HepG2 (cell line): ENCODE results near the gene RSPH9. TPM values are rescaled to one million over a fixed set of nuclear protein-coding genes. Genes with fewer than 3 reads are reported as not detected.

ENCODE experiments used
- ADNP ChIP-seq: sonication (generic); formaldehyde crosslinking; IDR thresholded peaks from 2 replicates; pipeline ENCODE4 v1.4.0; 2020; ENCODE audit warnings: missing genetic modification reagents
- AHDC1 ChIP-seq: sonication (generic); formaldehyde crosslinking; IDR thresholded peaks from 2 replicates; pipeline ENCODE4 v1.5.1; 2020; ENCODE audit warnings: mild to moderate bottlenecking, missing genetic modification reagents, borderline replicate concordance
- ATF3 ChIP-seq: sonication (generic); formaldehyde crosslinking; IDR thresholded peaks from 2 replicates; pipeline ENCODE4 v1.4.0; 2020; ENCODE audit warnings: missing genetic modification reagents
- ELK4 ChIP-seq: sonication (generic); formaldehyde crosslinking; IDR thresholded peaks from 2 replicates; pipeline ENCODE4 v1.9.0; 2021; ENCODE audit warnings: missing genetic modification reagents, borderline replicate concordance
- FOSL2 ChIP-seq: sonication (generic); formaldehyde crosslinking; IDR thresholded peaks from 2 replicates; pipeline ENCODE4 v1.4.0; 2020; ENCODE audit warnings: missing genetic modification reagents
- FOXK2 ChIP-seq: fragments of 450-650 bp; IDR thresholded peaks from 2 replicates; pipeline ENCODE4 v1.6.1; 2016
- NCOA2 ChIP-seq: sonication (generic); formaldehyde crosslinking; IDR thresholded peaks from 2 replicates; pipeline ENCODE4 v1.8.0; 2022; ENCODE audit warnings: inconsistent platforms
- NFAT5 ChIP-seq: sonication (generic); formaldehyde crosslinking; IDR thresholded peaks from 2 replicates; pipeline ENCODE4 v1.4.0; 2020; ENCODE audit warnings: missing genetic modification reagents
- NONO ChIP-seq, 2 experiments: fragments of 450-650 bp in 1 of 2; sonication (generic) in 1 of 2; formaldehyde crosslinking in 1 of 2; IDR thresholded peaks in 1 of 2; conservative IDR thresholded peaks in 1 of 2; 2 replicates each; pipeline versions ENCODE4 v1.6.1 to v1.8.0; 2017 to 2022; ENCODE audit warnings: mild to moderate bottlenecking in 1 of 2, missing genetic modification reagents in 1 of 2, moderate library complexity in 1 of 2
- SKI ChIP-seq: fragments of 450-650 bp; IDR thresholded peaks from one replicate; pipeline ENCODE4 v1.6.1; 2018; ENCODE audit warnings: mild to moderate bottlenecking; ENCODE audit not compliant: partially characterized antibody
- THAP9 ChIP-seq: sonication (generic); formaldehyde crosslinking; IDR thresholded peaks from 2 replicates; pipeline ENCODE4; 2020; ENCODE audit warnings: missing genetic modification reagents, mild to moderate bottlenecking, borderline replicate concordance
- ZNF234 ChIP-seq: sonication (generic); formaldehyde crosslinking; conservative IDR thresholded peaks from 2 replicates; pipeline ENCODE4 v1.5.1; 2020; ENCODE audit warnings: mild to moderate bottlenecking, missing genetic modification reagents
- ZNF652 ChIP-seq: IDR thresholded peaks from 2 replicates; pipeline ENCODE4 v1.6.1; 2016; ENCODE audit warnings: low read depth, borderline replicate concordance
- polyA plus RNA-seq, 8 experiments: library from polyadenylated mRNA; depleted of rRNA in 3 of 8; stranded (reverse) in 7 of 8; unstranded in 1 of 8; fragments of >200 nt; fragmentation: Illumina TruSeq in 4 of 8; extraction: Trizol in 4 of 8; gene quantifications; 2 replicates each; pipeline versions ENCODE4 v1.2.1 to v1.2.3, GENCODE V29; 2011 to 2016; ENCODE audit warnings: low read depth in 4 of 8, missing spikeins in 1 of 8, mixed read lengths in 1 of 8; ENCODE audit not compliant: insufficient read depth in 1 of 8
- total RNA-seq, 5 experiments: library from RNA; depleted of rRNA; stranded (reverse); fragments of >200 nt; fragmentation: Illumina TruSeq; extraction: Trizol; gene quantifications; 2 replicates each; pipeline ENCODE4 v1.2.3, GENCODE V29; 2016; ENCODE audit warnings: low read depth in 1 of 5

The RSPH9 gene
- total and polyA plus RNA-seq, 2 of the 13 experiments (the other 11 are each of a cell fraction or from before 2014, with no cell fraction given), result 0.04 TPM; not detected in 1

- TF ChIP-seq NFAT5 (CRISPR knock-in tag) (no peak), ZNF234 (CRISPR knock-in tag) (no peak), ELK4 (CRISPR knock-in tag) (no peak), FOSL2 (CRISPR knock-in tag) (peak; percentile 21), NCOA2 (CRISPR knock-in tag) (no peak), NONO (IDR thresholded peaks at IDR 0.05) (no peak), NONO (CRISPR knock-in tag; conservative IDR thresholded peaks at IDR 0.05) (peak; percentile 26; the same call in 1 of the 2 replicates), ATF3 (no peak), ZNF652 (CRISPR knock-in tag) (0 out of 2 replicates have a peak, but pooled peaks have one; percentile 3), ADNP (CRISPR knock-in tag) (no peak), SKI (no peak), FOXK2 (peak; percentile 72; the same call in 1 of the 2 replicates), THAP9 (CRISPR knock-in tag) (no peak; the same call in 1 of the 2 replicates), AHDC1 (CRISPR knock-in tag) (no peak)
Measured at GRCh38 chr6:43629104-43629504, 15.7 kb upstream of the RSPH9 start, which contains the start of gene GTPBP2 (continued).
